HepG2 (cell line): Measurements from ENCODE around the gene CDC34. TPM values are rescaled to one million over a fixed set of nuclear protein-coding genes. Genes with fewer than 3 reads are reported as not detected.
A peak's percentile ranks its signal among the peaks of the same experiment; 100 is the strongest.

Source experiments
- AKAP8 ChIP-seq: sonication (generic); formaldehyde crosslinking; IDR thresholded peaks from 2 replicates; pipeline ENCODE4 v1.5.1; 2020; ENCODE audit warnings: mild to moderate bottlenecking, missing genetic modification reagents
- DMAP1 ChIP-seq: IDR thresholded peaks from 2 replicates; pipeline ENCODE4 v1.6.1; 2016
- FOXA1 ChIP-seq, 2 experiments: fragments of 450-650 bp in 1 of 2; sonication (generic) in 1 of 2; formaldehyde crosslinking in 1 of 2; IDR thresholded peaks; 2 replicates each; pipeline versions ENCODE4 v1.4.0 to v1.6.1; 2016 to 2020; ENCODE audit warnings: missing genetic modification reagents in 1 of 2
- GLI4 ChIP-seq: sonication (generic); formaldehyde crosslinking; IDR thresholded peaks from 2 replicates; pipeline ENCODE4 v1.5.1; 2020; ENCODE audit warnings: missing genetic modification reagents, mild to moderate bottlenecking, moderate library complexity, borderline replicate concordance
- RBFOX2 ChIP-seq: fragments of 200-400 bp; formaldehyde crosslinking; IDR thresholded peaks from 2 replicates; pipeline ENCODE4 v1.6.1; 2017; ENCODE audit warnings: low read depth, mild to moderate bottlenecking, low read length
- SMAD1 ChIP-seq: sonication (generic); formaldehyde crosslinking; IDR thresholded peaks from 2 replicates; pipeline ENCODE4 v1.4.0; 2020; ENCODE audit warnings: missing genetic modification reagents, low read depth, mild to moderate bottlenecking, borderline replicate concordance
- STAG1 ChIP-seq: sonication (generic); formaldehyde crosslinking; IDR thresholded peaks from 2 replicates; pipeline ENCODE4 v1.4.0; 2020; ENCODE audit warnings: missing genetic modification reagents
- TCF7L2 ChIP-seq: IDR thresholded peaks from 2 replicates; pipeline ENCODE4 v1.6.1; 2011; ENCODE audit warnings: mild to moderate bottlenecking, low read depth, low read length, moderate library complexity
- ZBED4 ChIP-seq: sonication (generic); formaldehyde crosslinking; IDR thresholded peaks from 2 replicates; pipeline ENCODE4 v1.4.0; 2020; ENCODE audit warnings: missing genetic modification reagents, borderline replicate concordance
- ZBTB21 ChIP-seq: sonication (generic); formaldehyde crosslinking; IDR thresholded peaks from 2 replicates; pipeline ENCODE4 v1.4.0; 2020; ENCODE audit warnings: missing genetic modification reagents
- ZBTB3 ChIP-seq: sonication (generic); formaldehyde crosslinking; IDR thresholded peaks from 2 replicates; pipeline ENCODE4 v1.4.0; 2020; ENCODE audit warnings: low read depth, mild to moderate bottlenecking, moderate library complexity, missing genetic modification reagents, borderline replicate concordance
- ZFP1 ChIP-seq: IDR thresholded peaks from 2 replicates; pipeline ENCODE4 v1.6.1; 2016
- ZKSCAN5 ChIP-seq: sonication (generic); formaldehyde crosslinking; IDR thresholded peaks from 2 replicates; pipeline ENCODE4 v1.5.1; 2020; ENCODE audit warnings: mild to moderate bottlenecking, missing genetic modification reagents
- ZNF251 ChIP-seq: sonication (generic); formaldehyde crosslinking; IDR thresholded peaks from 2 replicates; pipeline ENCODE4 v1.9.0; 2021; ENCODE audit warnings: mild to moderate bottlenecking, missing genetic modification reagents
- ZNF484 ChIP-seq: sonication (generic); formaldehyde crosslinking; IDR thresholded peaks from 2 replicates; pipeline ENCODE4 v1.5.1; 2020; ENCODE audit warnings: mild to moderate bottlenecking, low read depth, missing genetic modification reagents, borderline replicate concordance
- ZNF713 ChIP-seq: sonication (generic); formaldehyde crosslinking; IDR thresholded peaks from 2 replicates; pipeline ENCODE4 v1.4.0; 2020; ENCODE audit warnings: mild to moderate bottlenecking, missing genetic modification reagents
- polyA plus RNA-seq, 8 experiments: library from polyadenylated mRNA; depleted of rRNA in 3 of 8; stranded (reverse) in 7 of 8; unstranded in 1 of 8; fragments of >200 nt; fragmentation: Illumina TruSeq in 4 of 8; extraction: Trizol in 4 of 8; gene quantifications; 2 replicates each; pipeline versions ENCODE4 v1.2.1 to v1.2.3, GENCODE V29; 2011 to 2016; ENCODE audit warnings: low read depth in 4 of 8, missing spikeins in 1 of 8, mixed read lengths in 1 of 8; ENCODE audit not compliant: insufficient read depth in 1 of 8
- total RNA-seq, 5 experiments: library from RNA; depleted of rRNA; stranded (reverse); fragments of >200 nt; fragmentation: Illumina TruSeq; extraction: Trizol; gene quantifications; 2 replicates each; pipeline ENCODE4 v1.2.3, GENCODE V29; 2016; ENCODE audit warnings: low read depth in 1 of 5
- TF ChIP-seq, protein P1 (sequence below): sonication (generic); formaldehyde crosslinking; IDR thresholded peaks from 2 replicates; pipeline ENCODE4 v1.4.0; 2020; ENCODE audit warnings: missing genetic modification reagents
- TF ChIP-seq, protein P2 (sequence below): sonication (generic); formaldehyde crosslinking; IDR thresholded peaks from 2 replicates; pipeline ENCODE4 v1.4.0; 2020; ENCODE audit warnings: missing genetic modification reagents

CDC34 gene
- total and polyA plus RNA-seq, 2 of the 13 experiments (the other 11 are each of a cell fraction or from before 2014, with no cell fraction given): 138 to 150 TPM

- no peak for TF ChIP-seq ZBTB3 (CRISPR knock-in tag)
- TF ChIP-seq FOXA1 (IDR thresholded peaks at IDR 0.05): no peak
- no peak; the same call in 1 of the 2 replicates for TF ChIP-seq FOXA1 (CRISPR knock-in tag; IDR thresholded peaks at IDR 0.05)
- TF ChIP-seq, protein P1, sequence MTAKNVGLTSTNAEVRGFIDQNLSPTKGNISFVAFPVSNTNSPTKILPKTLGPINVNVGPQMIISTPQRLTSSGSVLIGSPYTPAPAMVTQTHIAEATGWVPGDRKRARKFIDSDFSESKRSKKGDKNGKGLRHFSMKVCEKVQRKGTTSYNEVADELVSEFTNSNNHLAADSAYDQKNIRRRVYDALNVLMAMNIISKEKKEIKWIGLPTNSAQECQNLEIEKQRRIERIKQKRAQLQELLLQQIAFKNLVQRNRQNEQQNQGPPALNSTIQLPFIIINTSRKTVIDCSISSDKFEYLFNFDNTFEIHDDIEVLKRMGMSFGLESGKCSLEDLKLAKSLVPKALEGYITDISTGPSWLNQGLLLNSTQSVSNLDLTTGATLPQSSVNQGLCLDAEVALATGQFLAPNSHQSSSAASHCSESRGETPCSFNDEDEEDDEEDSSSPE (CRISPR knock-in tag): no peak
- TF ChIP-seq AKAP8 (CRISPR knock-in tag): peak; percentile 62; the same call in 1 of the 2 replicates
- TF ChIP-seq SMAD1 (CRISPR knock-in tag): peak; percentile 63; the same call in 1 of the 2 replicates
- TF ChIP-seq ZNF251 (CRISPR knock-in tag): no peak
- TF ChIP-seq DMAP1: peak; percentile 37; the same call in 1 of the 2 replicates
- TF ChIP-seq RBFOX2: peak; percentile 78
- no peak for TF ChIP-seq ZKSCAN5 (CRISPR knock-in tag)
- TF ChIP-seq GLI4: peak; percentile 41; the same call in 1 of the 2 replicates
- TF ChIP-seq ZBED4: no peak
- no peak for TF ChIP-seq STAG1 (CRISPR knock-in tag)
- 0 out of 2 replicates have a peak, but pooled peaks have one; percentile 36 for TF ChIP-seq ZBTB21 (CRISPR knock-in tag)
- no peak for TF ChIP-seq ZFP1 (CRISPR knock-in tag)
- TF ChIP-seq, protein P2, sequence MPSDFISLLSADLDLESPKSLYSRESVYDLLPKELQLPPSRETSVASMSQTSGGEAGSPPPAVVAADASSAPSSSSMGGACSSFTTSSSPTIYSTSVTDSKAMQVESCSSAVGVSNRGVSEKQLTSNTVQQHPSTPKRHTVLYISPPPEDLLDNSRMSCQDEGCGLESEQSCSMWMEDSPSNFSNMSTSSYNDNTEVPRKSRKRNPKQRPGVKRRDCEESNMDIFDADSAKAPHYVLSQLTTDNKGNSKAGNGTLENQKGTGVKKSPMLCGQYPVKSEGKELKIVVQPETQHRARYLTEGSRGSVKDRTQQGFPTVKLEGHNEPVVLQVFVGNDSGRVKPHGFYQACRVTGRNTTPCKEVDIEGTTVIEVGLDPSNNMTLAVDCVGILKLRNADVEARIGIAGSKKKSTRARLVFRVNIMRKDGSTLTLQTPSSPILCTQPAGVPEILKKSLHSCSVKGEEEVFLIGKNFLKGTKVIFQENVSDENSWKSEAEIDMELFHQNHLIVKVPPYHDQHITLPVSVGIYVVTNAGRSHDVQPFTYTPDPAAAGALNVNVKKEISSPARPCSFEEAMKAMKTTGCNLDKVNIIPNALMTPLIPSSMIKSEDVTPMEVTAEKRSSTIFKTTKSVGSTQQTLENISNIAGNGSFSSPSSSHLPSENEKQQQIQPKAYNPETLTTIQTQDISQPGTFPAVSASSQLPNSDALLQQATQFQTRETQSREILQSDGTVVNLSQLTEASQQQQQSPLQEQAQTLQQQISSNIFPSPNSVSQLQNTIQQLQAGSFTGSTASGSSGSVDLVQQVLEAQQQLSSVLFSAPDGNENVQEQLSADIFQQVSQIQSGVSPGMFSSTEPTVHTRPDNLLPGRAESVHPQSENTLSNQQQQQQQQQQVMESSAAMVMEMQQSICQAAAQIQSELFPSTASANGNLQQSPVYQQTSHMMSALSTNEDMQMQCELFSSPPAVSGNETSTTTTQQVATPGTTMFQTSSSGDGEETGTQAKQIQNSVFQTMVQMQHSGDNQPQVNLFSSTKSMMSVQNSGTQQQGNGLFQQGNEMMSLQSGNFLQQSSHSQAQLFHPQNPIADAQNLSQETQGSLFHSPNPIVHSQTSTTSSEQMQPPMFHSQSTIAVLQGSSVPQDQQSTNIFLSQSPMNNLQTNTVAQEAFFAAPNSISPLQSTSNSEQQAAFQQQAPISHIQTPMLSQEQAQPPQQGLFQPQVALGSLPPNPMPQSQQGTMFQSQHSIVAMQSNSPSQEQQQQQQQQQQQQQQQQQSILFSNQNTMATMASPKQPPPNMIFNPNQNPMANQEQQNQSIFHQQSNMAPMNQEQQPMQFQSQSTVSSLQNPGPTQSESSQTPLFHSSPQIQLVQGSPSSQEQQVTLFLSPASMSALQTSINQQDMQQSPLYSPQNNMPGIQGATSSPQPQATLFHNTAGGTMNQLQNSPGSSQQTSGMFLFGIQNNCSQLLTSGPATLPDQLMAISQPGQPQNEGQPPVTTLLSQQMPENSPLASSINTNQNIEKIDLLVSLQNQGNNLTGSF (CRISPR knock-in tag): no peak
- no peak for TF ChIP-seq TCF7L2
- no peak for TF ChIP-seq ZNF484 (CRISPR knock-in tag)
- TF ChIP-seq ZNF713 (CRISPR knock-in tag): 0 out of 2 replicates have a peak, but pooled peaks have one; percentile 80
These were observed 24.0 kb upstream of the CDC34 start, which contains the start of gene TPGS1 (continued) for GRCh38 chr19:507286-508203.
